ENCODE measurements around the gene ABCD1.

The ABCD1 gene

DNA sequence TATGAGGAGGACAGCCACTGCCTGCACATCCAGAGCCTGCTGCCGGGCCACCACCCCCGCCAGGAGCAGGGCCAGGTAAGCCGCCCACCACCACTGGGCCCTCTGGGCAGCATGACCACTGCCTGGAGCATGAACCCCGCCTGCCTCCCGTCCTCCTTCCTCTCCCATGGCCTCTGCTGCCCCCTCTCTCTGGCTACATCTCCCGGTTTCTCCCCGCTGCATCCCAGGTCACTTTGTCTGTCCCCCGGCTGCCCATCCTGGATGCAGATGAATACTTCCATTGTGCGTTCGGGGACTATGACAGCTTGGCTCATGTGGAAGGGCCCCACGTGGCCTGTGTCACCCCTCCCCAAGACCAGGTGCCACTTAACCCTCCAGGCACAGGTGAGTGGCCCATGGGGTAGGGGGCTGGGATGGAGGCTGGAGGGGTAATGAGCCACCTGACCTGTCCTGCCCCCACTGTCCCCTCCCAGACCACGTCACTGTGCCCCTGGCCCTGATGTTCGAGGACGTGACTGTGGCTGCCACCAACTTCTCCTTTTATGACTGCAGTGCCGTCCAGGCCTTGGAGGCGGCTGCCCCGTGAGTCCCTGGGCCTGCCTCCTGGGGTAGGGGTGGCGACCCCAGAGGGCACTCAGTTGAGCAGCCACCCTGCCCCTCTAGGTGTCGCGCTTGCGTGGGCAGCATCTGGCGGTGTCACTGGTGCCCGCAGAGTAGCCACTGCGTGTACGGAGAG, 45.4 kb downstream of the ABCD1 start:
- no peak for TF ChIP-seq CTCF (IDR thresholded peaks at IDR 0.05)

GRCh38 chrX:153770601-153771414, 46.2 kb downstream of the ABCD1 start:
- no peak for TF ChIP-seq CTCF (IDR thresholded peaks at IDR 0.05)

DNA sequence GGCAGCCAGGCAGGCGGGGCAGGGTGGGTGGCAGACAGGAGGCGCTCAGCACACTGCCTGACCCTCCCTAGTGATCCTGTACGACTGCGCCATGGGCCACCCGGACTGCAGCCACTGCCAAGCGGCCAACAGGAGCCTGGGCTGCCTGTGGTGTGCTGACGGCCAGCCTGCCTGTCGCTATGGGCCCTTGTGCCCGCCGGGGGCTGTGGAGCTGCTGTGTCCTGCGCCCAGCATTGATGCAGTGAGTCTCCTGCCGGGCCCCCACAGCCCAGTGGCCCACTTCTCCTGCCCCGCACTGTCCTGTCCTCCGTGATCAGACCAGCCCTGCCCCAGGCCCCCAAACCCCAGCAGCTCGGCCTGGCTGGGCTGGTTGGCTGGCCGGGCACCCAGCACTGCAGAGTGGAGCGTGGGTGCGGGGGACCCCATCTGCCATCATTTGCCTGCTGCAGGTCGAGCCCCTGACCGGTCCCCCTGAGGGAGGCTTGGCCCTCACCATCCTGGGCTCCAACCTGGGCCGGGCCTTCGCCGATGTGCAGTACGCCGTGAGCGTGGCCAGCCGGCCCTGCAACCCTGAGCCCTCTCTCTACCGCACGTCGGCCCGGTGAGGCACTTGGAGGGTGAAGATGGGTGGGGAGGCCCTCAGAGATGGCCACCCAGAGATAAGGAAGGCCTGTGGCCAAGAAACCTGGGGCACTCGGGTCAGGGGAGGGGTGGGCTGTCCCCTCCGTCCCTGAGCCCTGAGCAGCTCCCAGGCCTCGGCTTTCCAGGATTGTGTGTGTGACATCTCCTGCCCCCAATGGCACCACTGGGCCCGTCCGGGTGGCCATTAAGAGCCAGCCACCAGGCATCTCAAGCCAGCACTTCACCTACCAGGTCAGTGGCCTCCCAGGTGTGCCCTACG, 47.0 kb downstream of the ABCD1 start:
- TF ChIP-seq CTCF (IDR thresholded peaks at IDR 0.05) = no peak

DNA sequence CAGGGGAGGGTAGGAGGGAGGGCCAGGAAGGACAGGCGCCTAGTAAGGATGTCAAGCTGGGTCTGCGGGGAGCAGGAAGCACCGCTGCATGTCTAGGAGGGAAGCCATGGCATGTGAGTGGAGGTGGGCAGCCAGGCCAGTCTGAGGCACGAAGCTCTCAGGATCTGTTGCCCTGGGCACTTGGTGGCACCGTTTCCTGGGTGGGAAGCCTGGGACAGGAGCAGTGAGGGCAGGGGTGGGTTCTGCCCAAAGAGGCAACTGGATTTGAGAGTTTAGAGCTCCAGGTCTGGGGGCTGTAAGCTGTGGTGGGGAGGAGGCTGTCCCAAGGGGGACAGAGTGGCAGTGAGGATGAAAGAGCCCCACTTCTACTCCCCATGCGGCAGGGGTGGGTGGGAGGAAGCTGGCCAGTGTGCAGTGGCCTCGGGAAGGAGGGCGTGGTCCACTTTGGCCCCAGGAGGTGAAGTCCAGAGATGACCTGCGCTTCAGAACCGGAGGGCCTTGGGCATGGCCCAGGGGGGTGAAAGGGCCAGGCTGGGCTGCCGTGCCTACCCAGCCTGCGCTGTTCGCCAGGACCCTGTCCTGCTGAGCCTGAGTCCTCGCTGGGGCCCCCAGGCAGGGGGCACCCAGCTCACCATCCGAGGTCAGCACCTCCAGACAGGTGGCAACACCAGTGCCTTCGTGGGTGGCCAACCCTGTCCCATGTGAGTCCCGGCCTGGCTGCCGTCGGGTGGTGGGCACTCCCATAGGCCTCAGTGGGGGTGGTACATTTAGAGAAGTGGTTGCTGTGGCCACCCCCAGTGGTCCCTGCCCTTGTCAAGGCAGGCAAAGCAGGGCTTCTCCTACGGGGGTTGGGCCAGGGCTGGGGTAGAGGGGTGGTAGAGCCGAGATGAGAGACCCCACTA, 47.9 kb downstream of the ABCD1 start:
- TF ChIP-seq CTCF (IDR thresholded peaks at IDR 0.05) = no peak

GRCh38 chrX:153773218-153773611, 48.6 kb downstream of the ABCD1 start:
- no peak for TF ChIP-seq CTCF (IDR thresholded peaks at IDR 0.05)

DNA sequence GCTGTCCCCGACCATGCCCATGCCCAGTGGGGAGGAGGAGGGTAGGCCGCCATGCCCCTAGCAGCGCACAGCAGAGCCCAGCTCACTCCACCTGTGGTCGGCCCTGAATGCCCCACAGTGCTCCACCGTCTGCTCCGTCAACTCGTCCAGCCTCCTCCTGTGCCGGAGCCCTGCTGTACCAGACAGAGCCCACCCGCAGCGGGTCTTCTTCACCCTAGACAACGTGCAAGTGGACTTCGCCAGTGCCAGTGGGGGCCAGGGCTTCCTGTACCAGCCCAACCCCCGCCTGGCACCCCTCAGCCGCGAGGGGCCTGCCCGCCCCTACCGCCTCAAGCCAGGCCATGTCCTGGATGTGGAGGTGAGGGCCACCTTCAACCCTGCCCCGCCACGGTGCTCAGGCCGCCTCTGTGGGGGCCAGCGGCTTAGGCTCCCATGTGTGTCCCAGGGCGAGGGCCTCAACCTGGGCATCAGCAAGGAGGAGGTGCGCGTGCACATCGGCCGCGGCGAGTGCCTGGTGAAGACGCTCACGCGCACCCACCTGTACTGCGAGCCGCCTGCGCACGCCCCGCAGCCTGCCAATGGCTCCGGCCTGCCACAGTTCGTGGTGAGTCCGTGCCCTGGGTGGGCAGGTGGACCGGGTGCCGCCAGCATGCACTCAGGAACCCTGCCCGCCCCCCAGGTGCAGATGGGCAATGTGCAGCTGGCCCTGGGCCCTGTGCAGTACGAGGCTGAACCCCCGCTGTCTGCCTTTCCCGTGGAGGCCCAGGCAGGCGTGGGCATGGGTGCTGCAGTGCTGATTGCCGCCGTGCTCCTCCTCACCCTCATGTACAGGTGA, 49.3 kb downstream of the ABCD1 start:
- TF ChIP-seq CTCF (IDR thresholded peaks at IDR 0.05) = no peak

Measured in LNCAP (cell line).